GM18526 (cell line): ENCODE results near the gene POU2F2.

Experiments used
- POLR2A ChIP-seq: IDR thresholded peaks from 3 replicates; pipeline ENCODE4 v1.6.1; 2011; ENCODE audit not compliant: insufficient read length; ENCODE audit errors: extremely low read depth

POU2F2 gene

DNA sequence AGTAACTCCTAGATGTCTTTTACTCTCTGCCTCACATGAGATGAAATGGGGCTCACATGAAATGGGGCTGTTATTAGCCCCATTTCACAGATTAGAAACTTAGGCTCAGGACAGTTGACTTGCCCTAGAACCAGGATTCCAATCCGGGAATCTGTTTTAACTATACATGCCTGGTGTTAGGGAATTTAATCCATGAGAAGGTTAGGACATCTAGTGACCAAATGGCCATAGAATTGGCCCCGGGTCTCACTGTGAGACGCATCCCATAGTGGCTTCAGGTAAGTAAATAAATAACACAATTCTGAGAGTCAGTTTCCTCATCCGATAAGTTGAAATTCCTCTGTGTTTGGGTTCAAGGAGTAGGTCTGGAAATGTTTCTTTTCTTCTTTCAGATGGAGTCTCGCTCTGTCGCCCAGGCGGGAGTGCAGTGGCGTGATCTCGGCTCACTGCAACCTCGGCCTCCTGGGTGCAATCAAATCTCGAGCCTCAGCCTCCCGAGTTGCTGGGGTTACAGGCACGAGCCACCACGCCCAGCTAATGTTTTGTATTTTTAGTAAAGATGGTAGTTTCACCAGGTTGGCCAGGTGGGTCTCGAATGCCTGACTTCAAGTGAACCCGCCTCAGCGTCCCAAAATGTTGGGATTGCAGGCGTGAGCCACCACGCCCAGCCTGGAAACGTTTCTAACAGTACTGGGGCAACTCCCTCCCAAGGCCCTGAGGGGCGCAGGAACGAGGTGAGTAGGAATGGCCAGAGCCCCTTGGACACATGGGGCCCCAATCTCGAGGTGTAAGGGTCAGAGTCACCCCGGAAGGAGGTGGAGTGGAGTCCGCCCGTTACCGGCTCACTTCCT is 57.5 kb downstream of the POU2F2 start:
- no peak for TF ChIP-seq POLR2A

DNA sequence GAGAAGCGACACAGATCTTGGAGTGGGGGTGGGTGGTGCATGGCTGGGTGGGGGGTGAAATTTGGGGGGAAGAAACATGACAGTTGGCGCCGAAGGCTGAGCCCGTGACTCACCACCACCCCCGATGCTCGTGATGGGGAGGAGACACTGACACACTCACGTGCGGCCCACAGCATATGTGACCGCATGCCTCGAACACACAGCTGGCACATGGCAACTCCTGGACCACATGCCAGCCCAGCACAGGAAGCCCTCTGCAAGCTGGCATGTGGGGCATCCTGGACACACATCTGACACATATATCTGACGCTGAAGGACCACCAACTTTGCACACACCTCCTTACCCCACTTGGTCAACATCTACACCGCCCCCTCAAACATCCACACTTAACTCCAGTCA is 61.0 kb downstream of the POU2F2 start:
- no peak for TF ChIP-seq POLR2A

DNA sequence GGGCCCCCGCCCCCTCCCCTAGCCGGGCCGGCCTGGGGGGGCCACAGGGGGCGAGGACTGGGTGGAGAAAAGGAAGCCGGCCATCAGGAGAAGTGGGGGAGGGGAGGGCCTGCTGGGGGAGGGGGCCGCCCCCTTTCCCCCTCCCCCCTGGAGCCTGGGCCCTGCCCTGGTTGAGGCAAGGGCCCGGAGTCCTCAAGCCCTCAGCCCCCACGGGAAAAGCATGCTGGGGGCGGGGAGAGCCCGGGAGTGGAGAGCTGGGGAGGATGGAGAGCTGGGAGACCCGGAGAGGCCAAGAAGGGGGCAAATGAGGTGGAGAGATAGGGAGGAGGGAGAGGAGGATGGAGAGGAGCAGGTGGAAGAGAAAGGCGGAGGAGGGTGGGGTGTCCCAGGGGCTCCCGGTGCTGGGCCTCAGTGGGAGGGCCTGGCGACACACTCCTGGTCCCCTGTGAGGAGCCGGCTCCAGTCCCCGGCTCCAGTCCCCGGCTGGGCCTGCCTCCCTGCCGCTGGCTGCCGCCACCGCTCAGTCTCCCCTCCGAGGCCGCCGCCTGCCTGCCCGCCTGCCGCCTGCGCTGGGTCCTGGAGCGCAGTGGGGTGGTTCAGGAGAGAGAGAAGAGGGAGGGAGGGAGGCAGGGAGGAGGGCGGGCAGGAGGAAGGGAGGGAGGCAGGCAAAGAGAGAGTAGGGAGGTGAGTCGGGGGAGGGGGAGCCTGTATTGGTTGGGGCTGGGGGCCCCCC is 62.5 kb downstream of the POU2F2 start, which contains the start of gene GRIK5:
Gene GRIK5, minus strand, starts transcription at position 588 of the 733 bp plus-strand sequence. CDS start 4,436 bp downstream, outside the sequence.
- no peak for TF ChIP-seq POLR2A

DNA sequence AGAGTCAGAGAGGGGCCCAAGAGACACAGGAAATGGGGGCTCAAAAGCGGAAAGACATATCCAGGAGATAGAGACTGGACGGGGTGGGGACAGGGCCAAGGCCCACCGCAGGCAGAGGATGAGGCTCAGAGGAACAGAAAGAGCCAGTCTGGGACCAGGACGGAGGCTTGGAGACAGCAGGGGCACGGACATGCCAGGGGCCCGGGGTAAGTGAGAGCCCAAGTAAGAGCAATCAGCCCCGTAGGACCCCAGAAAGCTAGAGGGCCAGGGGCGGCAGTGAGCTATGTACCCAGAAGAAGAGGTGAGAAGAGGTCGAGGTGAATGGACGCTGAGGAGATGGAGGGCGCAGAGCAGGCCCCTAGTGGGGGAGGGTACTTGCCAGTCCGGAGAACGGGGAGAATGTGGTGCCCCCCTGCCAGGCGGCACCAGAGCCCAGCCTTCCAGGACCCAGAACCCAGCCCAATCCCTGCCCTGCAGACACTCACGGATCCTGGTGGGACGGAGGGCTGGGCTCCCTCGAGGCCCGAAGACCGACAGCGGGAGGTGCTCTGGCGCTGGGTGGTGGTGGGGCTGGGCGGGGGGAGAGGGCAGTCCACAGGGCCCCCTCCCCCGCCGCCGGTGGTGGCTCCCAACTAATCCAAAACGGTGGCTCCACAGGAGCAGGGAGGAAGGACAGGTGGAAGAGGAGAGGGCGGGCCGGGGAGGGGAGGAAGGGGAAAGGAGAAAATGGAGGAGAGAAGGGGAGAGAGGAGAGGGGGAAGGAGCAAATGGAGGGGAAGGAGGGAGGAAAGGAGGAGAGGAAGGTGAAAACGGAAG is 63.3 kb downstream of the POU2F2 start:
- no peak for TF ChIP-seq POLR2A

DNA sequence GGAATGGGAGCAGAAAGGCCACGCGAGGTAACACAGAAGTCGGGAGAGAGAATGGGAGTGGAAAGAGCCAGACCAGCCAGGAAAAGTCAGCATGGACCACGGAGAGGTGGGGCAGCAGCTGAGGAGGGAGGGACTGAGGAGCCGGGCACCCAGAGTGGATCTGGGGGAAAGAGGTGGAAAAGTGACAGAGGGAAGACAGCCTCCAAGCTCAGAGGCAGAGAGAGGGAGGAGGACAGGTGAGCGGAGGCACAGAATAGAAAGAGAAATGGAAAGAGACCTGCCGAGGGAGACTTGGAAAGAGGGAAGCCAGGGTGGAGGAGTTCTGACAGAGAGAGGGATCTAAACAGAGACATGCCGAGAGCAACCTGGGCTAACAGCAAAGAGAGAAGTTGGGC is 63.9 kb downstream of the POU2F2 start:
- no peak for TF ChIP-seq POLR2A

DNA sequence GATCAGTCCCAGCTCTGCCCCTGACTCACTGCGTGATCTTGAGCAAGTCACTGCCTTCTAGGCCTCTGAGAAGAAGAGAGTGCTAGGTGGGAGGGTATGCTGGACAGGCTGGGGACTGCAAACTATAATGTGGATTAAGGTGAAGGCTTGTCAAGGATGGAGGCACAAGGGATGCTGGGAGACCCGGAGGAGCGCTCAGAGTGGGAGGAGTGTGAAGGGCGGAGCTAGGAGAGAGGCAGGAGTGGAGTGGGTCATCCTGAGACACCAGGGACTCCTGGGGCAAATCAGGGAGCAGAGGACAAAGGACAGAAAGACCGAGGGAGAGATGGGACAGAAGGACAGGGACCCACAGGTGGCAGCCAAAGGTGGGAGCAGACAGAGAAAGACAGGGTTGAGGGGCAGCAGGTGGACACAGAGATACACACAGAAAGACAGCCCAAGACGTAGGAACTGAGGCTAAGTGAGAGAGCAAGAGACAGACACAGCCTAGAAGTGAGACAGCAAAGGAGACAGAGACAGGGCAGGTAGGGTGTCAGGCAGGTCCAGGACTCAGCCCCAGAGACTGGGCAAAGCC is 64.8 kb downstream of the POU2F2 start:
- no peak for TF ChIP-seq POLR2A

DNA sequence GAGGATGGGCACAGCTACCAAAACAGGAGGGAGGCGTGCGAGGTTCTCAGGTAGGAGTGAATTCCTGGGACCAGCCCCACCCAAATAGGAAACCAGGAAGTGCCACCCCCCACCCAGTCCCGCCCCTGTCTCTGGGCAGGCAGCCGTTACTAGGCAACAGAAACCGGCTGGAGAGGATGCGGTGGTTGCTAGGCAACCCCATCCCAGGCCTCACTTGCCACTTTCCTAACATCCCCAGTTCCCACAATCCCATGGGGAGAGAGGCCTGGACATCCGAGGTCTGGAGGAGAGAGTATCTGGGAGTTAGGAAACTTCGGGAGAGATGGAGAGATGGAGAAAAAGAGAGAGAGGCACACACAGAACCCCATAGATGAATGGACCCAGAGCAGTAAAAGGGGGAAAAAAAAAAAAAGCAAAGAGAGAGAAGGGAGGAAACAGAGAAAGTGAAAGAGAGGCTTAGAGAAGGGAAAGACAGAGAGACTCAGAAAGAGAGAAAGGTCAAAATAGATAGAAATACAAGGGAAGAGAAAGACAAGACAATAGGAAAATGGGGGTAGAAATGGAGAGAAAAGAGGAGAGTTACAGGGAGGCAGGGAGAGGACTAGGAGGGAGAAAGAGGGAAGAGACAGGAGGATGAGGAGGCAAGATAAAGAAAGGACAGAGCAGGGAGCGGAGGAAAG is 66.0 kb downstream of the POU2F2 start:
- TF ChIP-seq POLR2A, result no peak

DNA sequence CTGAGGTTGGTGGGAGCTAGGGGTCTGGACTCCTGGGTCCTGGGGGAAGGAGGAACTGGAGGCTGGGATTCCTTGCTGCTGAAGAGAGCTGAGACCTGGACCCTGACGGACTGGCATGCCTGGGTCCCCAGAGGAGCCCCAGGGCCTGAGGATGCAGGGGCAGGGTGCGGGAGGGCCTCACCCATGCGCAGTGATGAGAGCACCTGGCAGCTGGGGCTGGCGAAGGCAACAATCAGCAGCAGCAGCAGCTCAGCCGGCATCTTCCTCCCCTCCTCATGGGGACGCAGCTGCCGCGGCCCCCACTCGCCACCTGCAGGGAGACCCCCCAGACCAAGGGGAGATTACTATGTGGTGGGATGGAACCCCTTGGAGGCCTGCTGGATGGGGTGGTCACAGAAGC is 66.7 kb downstream of the POU2F2 start:
- TF ChIP-seq POLR2A, result no peak

DNA sequence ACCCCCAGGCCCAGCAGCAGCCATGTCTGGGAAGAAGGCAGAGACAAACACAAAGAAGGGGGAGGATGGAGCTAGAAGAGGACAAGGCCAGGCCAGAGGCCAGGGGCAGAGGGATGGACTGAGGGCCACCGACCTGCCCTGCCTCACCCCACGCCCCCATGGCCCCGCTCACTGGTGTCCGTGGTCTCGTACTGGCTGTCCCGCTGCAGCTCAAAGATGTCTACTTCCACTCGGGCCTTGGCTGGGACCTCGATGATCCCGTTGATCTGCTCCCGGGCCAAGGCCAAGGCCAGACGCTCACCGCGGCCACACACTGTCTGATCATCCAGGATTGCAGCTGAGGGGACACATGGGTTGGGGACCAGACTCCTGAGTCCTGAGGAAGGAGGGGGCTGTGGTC is 67.2 kb downstream of the POU2F2 start:
- TF ChIP-seq POLR2A, result no peak

DNA sequence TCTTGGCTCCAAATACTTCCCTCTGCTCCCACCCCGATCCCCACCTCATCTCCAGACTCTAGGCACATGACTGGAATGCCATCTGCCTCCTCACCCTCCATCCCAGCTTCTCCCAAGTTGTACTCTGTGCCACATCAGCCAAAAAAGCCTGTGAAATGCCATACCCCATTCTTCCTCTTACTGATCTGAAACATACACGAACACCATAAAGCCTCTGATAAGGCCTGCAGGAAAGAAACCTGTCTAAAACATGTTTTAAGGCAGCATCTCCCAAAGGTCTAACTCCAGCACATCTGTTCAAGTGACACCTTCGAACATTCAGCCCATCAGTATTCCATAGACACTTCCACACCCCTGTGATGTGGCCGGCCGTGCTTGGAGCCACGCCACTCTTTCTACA is 67.8 kb downstream of the POU2F2 start:
- no peak for TF ChIP-seq POLR2A

DNA sequence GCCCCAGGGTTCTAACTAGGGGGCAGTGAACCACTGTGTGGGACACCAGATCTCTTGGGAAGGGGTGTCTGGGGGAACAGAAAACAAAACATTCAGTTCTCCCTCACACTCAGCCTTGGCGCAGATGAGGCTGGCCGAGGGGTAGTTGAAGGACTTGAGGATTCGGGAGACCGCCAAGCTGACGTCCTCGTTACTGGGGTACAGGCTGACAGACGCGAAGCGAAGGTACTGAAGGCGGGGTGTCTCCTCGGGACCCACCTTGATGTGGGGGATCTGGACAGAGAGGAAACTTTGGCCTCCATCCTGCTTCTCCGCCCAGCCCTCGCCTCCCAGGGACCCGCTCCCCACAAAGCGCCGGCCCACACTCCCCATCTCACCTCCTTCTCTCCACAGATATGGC is 69.9 kb downstream of the POU2F2 start:
- TF ChIP-seq POLR2A, result no peak

DNA sequence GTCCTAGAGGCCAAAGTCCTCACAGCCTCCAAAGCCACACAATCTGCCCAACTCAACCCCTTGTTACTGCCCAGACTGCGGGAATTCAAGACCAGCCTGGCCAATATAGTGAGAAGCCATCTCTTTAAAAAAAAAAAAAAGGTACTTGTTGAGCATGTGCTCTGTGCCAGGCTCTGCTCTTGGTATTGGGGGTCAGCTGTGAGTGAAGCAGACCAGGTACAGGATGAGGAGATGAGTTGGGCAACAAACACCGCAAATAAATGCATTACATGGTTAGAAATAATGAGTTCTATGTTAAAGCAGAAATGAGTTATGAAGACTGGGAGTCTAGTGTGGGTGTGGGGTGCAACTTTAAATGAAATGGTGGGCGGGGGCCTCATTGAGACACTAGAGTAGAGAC is 72.1 kb downstream of the POU2F2 start:
- TF ChIP-seq POLR2A, result no peak

DNA sequence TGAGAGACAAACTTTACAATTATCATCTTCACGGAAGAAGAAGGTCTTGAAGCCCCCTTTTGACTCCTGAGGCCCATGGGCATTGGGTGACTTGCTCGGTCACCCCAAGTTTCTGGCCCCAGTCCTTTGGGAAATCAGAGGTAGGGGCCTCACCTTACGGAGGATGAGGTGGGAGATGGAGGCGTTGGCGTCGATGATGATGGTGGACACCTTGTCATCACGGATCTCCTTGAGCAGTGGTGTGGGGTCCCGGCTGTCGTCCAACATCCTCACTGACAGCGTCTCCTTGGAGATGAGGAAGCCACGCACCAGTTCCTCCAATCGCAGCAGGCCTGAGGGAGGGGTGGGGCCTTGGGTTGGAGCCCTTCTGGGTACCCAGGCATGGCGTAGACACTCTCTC is 73.0 kb downstream of the POU2F2 start:
- TF ChIP-seq POLR2A, result no peak

DNA sequence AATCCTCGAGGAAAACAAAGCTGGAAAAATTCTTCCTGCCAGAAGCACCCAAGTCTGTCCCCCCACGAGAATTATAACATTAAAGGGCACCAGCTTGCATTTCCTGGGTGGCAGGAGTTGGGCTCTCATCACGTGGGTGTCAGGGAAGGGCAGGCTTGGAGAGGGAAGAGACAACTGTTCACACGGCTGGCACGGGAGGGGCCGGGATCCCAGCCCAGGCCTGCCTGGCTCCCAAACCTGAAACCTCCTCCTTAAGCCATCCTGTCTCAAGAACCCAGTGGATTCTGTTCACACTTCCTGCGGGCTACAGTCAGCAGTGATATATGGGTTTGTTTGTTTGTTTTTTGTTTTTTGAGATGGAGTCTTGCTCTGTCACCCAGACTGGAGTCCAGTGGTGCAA is 74.4 kb downstream of the POU2F2 start:
- TF ChIP-seq POLR2A, result no peak

DNA sequence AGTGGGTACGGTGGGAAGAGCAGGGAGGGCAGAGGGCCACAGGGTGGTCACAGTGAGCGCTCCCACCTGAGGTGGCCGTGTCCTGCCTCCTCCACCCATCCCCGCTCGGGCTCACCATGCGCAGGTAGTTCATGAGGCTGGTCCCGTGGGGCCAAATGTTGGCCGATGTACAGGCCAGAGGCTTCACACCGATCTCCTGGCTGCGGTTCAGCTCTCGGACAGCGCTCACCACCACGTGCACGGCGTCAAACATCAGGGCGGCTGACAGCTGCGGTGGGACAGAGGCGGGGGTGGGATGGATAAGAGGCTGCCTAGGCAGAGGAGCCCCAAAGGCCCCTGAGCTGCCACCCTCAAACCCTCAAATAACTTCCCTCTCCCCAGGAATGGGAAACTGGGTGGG is 78.0 kb downstream of the POU2F2 start:
- no peak for TF ChIP-seq POLR2A
